ENCODE results near the gene MARK4. TPM values are rescaled to one million over a fixed set of nuclear protein-coding genes. Genes with fewer than 3 reads are reported as not detected.

Gene MARK4
- total RNA-seq, 1 experiment from 2014 or later = 58.5 TPM

DNA sequence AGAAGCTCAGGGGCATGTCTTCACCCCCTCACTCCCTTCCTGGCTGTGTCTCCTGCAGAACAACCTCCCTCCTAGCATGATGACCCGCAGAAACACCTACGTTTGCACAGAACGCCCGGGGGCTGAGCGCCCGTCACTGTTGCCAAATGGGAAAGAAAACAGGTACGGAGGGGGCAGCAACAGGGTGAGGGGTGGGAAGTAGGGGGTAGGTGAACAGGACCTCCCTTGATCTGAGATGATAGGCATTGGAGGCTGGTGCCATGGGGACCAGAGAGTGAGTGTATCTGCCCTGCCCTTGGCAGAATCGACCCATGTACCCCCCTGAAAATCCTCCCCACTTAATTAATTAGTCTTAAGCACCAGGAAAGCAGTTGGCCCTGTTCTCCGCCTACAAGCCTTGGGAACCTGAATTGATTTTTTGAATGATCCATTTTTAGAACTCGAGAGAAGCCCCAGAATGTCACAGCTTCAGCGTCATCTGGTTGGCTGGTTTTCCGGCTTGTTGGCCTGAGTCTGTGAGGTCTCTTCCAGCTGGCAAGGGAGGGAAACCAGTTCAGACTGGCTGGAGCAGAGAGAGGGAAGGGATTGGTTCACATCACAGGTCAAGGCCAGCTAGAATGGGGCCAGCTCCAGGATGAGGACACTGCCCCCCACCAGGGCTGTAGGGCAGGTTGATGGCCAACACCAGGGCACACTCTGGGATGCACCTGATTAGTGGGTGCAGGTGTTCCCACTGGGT, 43.4 kb downstream of the MARK4 start (continued):
- TF ChIP-seq ZNF425 (CRISPR knock-in tag; conservative IDR thresholded peaks at IDR 0.05) = no peak
- TF ChIP-seq ATF3 (CRISPR knock-in tag; conservative IDR thresholded peaks at IDR 0.05) = no peak
- no peak for TF ChIP-seq ATF1 (CRISPR knock-in tag; IDR thresholded peaks at IDR 0.05)
- TF ChIP-seq SMAD3 (CRISPR knock-in tag; IDR thresholded peaks at IDR 0.05; ENCODE audit: borderline replicate concordance) = no peak
- no peak for TF ChIP-seq CREB1 (CRISPR knock-in tag; IDR thresholded peaks at IDR 0.05)
- TF ChIP-seq, protein P1, sequence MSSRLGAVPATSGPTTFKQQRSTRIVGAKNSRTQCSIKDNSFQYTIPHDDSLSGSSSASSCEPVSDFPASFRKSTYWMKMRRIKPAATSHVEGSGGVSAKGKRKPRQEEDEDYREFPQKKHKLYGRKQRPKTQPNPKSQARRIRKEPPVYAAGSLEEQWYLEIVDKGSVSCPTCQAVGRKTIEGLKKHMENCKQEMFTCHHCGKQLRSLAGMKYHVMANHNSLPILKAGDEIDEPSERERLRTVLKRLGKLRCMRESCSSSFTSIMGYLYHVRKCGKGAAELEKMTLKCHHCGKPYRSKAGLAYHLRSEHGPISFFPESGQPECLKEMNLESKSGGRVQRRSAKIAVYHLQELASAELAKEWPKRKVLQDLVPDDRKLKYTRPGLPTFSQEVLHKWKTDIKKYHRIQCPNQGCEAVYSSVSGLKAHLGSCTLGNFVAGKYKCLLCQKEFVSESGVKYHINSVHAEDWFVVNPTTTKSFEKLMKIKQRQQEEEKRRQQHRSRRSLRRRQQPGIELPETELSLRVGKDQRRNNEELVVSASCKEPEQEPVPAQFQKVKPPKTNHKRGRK (CRISPR knock-in tag; IDR thresholded peaks at IDR 0.05; ENCODE audit: borderline replicate concordance) = no peak
- no peak for TF ChIP-seq EMX1 (CRISPR knock-in tag; IDR thresholded peaks at IDR 0.05)
- TF ChIP-seq, protein P2, sequence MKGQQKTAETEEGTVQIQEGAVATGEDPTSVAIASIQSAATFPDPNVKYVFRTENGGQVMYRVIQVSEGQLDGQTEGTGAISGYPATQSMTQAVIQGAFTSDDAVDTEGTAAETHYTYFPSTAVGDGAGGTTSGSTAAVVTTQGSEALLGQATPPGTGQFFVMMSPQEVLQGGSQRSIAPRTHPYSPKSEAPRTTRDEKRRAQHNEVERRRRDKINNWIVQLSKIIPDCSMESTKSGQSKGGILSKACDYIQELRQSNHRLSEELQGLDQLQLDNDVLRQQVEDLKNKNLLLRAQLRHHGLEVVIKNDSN (CRISPR knock-in tag; IDR thresholded peaks at IDR 0.05) = no peak
- no peak for TF ChIP-seq E2F5 (CRISPR knock-in tag; IDR thresholded peaks at IDR 0.05)

DNA sequence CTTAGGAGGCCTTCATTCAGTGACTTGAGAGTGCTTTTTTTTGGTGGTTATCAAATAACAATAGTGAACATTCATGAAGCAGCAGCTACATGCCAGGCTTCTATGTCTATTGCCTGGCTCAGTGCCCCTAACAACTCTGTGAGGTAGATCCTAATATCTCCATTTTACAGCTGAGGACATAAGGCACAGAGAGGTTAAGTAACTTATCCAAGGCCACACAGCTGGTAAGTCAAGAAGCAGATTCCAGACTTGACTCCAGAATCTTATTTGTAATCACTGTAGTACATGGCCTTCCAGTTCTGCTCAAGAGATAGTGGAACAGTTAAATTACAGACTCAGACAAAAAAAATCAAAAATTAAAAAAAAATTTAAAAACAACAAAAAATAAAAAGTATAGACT, 44.8 kb downstream of the MARK4 start:
- CTCF ChIA-PET = no interaction called here
- TF ChIP-seq, protein P3, sequence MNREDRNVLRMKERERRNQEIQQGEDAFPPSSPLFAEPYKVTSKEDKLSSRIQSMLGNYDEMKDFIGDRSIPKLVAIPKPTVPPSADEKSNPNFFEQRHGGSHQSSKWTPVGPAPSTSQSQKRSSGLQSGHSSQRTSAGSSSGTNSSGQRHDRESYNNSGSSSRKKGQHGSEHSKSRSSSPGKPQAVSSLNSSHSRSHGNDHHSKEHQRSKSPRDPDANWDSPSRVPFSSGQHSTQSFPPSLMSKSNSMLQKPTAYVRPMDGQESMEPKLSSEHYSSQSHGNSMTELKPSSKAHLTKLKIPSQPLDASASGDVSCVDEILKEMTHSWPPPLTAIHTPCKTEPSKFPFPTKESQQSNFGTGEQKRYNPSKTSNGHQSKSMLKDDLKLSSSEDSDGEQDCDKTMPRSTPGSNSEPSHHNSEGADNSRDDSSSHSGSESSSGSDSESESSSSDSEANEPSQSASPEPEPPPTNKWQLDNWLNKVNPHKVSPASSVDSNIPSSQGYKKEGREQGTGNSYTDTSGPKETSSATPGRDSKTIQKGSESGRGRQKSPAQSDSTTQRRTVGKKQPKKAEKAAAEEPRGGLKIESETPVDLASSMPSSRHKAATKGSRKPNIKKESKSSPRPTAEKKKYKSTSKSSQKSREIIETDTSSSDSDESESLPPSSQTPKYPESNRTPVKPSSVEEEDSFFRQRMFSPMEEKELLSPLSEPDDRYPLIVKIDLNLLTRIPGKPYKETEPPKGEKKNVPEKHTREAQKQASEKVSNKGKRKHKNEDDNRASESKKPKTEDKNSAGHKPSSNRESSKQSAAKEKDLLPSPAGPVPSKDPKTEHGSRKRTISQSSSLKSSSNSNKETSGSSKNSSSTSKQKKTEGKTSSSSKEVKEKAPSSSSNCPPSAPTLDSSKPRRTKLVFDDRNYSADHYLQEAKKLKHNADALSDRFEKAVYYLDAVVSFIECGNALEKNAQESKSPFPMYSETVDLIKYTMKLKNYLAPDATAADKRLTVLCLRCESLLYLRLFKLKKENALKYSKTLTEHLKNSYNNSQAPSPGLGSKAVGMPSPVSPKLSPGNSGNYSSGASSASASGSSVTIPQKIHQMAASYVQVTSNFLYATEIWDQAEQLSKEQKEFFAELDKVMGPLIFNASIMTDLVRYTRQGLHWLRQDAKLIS (CRISPR knock-in tag; IDR thresholded peaks at IDR 0.05; ENCODE audit: borderline replicate concordance) = no peak
- TF ChIP-seq ATF3 (CRISPR knock-in tag; conservative IDR thresholded peaks at IDR 0.05) (no peak), RELA (CRISPR knock-in tag; IDR thresholded peaks at IDR 0.05; ENCODE audit: borderline replicate concordance) (no peak), SMAD3 (CRISPR knock-in tag; IDR thresholded peaks at IDR 0.05; ENCODE audit: borderline replicate concordance) (no peak), ETV6 (CRISPR knock-in tag; IDR thresholded peaks at IDR 0.05) (no peak), FOXJ3 (CRISPR knock-in tag; IDR thresholded peaks at IDR 0.05; ENCODE audit: borderline replicate concordance) (no peak), E2F1 (CRISPR knock-in tag; IDR thresholded peaks at IDR 0.05) (no peak)
- ATAC-seq (no peak), DNase-seq (ENCODE audit: low spot score) (no peak)
- Mint-ChIP-seq H3K4me3 (no peak overlapping the region), H3K27me3 (ENCODE audit: low read depth) (peaks cover 7% of the 10 kb centered on the region; the same call in 1 of the 2 replicates), H3K36me3 (peaks cover 48% of the 10 kb centered on the region), H3K27ac (no peak overlapping the region), H3K9me3 (peaks cover 4% of the 10 kb centered on the region), H3K4me1 (no peaks in the 10 kb centered on the region)
- POLR2A ChIA-PET = no interaction called here
